GM18508 (cell line): ENCODE measurements around the gene ADAMTS6.

ENCODE experiments used
- ATAC-seq: cut with Tn5 transposase; IDR thresholded peaks from one replicate; pipeline ENCODE4 v1.9.1; 2021; ENCODE audit warnings: moderate number of reproducible peaks; ENCODE audit not compliant: insufficient read depth, unreplicated experiment

The ADAMTS6 gene

GRCh38 chr5:65157906-65158603 is 323.7 kb downstream of the ADAMTS6 start:
- ATAC-seq, result no peak

GRCh38 chr5:65156933-65157332 is 324.8 kb downstream of the ADAMTS6 start:
- ATAC-seq, result no peak

- ATAC-seq, result no peak
Measured at GRCh38 chr5:65152131-65152530, 329.6 kb downstream of the ADAMTS6 start.

- no peak for ATAC-seq
Measured at GRCh38 chr5:65151614-65152013, 330.1 kb downstream of the ADAMTS6 start.

DNA sequence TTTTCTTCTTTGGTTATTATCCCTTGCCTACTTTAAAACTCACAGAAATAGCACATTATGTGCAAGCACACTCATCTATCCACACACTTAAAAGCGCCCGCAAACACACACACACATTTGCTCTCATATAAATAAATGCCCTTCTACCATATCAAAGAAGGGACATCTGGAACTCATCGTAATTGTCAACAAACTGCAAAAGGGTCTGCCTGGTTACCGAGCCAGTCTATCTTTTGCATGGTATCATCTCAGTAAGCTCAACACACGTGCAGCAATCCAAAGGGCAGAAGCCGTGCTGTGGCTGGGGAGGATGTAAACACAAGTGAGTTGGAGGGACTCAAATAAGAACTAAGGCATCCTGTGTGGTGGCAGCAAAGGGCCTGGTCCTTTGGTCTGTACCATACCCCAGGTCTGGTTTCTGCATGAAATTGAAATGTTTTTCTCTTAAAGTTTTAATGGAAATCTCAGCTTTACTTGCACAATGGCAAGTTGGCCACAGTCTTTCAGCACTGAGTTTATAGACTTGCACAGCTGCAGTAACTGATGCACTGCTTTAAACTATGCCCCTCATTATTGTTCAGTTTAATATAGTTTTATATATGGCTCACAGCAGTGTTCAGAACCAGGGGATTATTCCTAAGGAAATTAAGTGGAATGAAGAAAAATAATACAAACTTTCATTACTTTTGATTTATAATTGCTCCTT is 331.0 kb downstream of the ADAMTS6 start:
- no peak for ATAC-seq

DNA sequence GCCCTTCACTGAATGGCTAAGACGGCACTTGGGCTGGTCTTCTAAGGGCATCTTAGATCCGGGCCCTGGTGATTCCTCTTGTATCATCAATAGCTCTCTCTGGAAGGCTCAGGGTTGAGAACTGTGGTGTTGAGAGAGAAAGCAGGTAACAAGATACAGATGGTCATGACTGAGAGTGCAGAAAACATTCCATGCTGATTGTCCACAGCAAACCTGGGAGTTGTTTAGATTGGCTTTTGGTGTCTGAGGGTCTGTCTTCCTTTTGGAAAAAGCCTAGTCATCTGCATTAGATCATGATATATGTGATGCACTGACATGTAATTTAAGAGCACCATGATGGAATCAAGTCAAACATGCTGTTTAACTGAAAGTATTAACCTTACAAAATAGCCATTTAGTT is 331.9 kb downstream of the ADAMTS6 start:
- no peak for ATAC-seq

DNA sequence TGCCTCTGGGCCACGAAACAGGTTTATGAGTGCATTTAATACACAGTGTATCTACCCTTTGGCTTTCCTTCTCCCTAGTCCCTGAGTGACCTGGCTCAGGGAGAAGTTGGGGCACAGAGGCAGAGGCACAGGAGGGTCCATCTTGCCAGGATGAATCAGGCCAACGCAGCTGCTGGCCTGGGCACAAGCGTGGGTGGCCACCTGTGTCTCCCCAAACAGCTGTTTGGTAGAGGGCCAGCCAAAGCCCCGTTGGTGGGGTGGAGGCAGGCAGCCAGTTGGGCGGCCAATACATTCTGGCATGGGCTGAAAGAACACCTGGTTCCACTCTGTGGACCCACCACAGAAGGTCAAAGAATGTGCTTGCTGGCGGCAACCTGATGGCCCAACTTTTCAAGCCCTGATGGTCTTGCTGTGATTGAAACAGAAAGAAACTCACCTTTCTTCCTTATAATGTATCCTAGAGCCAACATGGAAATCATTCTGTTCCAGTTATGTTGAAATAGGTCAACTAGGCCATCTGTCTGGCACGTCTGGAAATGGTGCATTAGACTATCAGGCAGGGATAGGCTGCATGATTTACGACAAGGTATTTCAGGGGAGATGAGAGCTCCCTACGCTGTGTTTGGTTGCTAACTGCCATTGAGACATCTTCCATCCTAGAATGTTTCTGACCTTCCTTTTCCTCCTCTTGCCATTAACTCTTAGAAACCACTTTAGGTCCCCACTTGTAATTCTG is 337.4 kb downstream of the ADAMTS6 start:
- ATAC-seq, result no peak

GRCh38 chr5:65142511-65143011 is 339.2 kb downstream of the ADAMTS6 start:
- no peak for ATAC-seq

DNA sequence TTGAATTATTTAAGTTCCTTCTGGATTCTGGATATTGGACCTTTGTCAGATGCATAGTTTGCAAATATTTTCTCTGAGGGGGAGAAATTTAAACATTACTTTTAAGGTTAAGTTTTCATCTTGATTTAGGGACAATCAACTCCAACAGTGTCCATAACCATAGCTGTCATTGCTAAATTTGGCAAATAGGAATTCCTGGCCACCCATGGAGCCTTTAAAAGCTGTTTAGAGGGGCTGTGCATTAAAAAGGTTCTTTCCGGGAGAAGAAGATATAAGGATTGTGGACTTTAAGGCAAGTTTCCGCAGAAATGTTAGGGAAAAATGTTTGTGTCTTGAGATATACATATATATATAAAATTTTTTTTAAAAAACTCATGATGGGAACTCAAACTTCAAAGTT is 339.7 kb downstream of the ADAMTS6 start:
- no peak for ATAC-seq

DNA sequence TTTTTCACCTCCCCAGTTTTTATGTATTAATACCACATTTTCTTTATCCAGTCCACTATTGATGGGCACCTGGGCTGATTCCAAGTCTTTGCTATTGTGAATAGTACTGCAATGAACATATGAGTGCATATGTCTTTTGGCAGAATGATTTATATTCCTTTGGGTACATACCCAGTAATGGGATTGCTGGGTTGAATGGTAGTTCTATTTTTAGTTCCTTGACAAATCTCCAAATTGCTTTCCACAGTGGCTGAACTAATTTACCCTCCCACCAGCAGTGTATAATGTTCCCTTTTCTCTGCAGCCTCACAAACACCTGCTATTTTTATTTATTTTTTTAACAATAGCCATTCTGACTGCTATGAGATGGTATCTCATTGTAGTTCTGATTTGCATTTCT is 340.2 kb downstream of the ADAMTS6 start:
- no peak for ATAC-seq

- ATAC-seq, result no peak
Measured at GRCh38 chr5:65137631-65138030, 344.1 kb downstream of the ADAMTS6 start.

- no peak for ATAC-seq
Measured at GRCh38 chr5:65133477-65134110, 348.1 kb downstream of the ADAMTS6 start.

DNA sequence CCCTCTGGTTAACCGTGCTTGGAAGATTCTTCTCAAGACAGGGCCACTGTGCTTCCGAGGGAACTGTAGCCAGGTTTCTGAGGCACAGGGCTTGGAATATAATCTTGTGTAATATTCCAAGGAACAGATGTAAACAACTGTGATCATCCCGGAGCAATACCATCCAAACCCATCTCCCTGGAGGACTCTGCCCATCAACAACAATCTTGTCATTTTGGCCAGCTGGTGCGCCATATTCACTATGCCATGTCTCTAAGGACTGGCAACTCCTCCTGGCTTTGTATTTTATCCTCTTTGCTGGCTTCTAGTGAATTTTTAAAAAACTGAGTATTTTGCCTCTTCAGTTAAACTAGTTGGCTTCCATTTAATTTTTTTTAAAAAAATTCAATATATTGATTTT is 349.3 kb downstream of the ADAMTS6 start:
- ATAC-seq, result no peak

DNA sequence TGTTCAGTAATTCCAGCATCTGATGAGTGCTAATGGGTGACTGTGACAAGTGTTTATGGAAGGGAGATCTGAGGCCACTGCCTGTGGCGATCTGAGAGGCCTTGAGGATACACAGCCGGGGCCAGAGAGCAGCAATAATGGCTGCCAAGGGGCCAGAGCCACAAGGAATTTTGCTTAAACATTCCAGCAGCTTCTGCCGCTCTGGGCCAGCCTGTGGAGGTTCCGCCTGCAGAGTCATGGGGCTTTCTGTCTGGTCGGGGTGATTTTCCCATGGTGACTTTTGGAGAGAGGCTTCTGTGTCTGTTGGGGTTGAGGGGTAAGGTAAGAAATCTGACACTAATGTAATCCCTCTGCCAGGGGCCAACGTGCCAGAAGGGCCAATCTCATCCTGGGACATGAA is 353.5 kb downstream of the ADAMTS6 start:
- ATAC-seq, result no peak

DNA sequence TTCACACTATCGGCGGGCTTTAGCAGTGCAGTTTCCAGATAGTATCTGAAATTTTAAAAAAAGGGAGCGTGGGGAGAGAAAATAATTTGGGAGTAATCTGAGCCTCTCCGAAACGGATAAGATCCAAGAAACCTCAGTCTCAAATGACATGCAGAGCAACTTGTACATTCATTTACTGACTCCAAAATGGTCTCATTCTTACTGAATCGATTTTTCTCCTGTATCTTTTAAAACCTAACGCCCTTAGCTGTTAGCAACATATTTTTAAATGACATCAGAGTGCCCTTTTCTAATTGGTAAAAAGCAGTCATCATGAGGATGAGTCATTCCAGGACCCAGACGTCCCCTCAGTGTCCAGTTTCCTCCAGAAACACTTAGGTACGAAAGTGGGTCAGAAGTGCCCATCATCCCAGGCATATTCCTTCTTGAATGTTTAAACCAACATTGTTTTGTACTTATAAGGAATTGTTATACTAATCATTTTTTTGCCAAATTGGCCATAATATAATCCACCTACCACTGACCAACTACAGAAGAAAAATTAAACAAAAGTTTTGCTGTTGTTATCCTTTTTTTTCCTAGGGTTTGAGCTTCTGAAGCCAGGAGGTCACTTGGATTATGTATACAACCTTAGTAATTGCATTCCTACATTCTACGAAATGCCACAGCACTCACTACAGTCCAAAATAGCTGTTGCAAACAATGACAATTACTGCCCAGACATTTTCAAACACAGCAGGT is 354.4 kb downstream of the ADAMTS6 start:
- no peak for ATAC-seq

GRCh38 chr5:65126542-65127069 is 355.1 kb downstream of the ADAMTS6 start:
- ATAC-seq, result no peak

DNA sequence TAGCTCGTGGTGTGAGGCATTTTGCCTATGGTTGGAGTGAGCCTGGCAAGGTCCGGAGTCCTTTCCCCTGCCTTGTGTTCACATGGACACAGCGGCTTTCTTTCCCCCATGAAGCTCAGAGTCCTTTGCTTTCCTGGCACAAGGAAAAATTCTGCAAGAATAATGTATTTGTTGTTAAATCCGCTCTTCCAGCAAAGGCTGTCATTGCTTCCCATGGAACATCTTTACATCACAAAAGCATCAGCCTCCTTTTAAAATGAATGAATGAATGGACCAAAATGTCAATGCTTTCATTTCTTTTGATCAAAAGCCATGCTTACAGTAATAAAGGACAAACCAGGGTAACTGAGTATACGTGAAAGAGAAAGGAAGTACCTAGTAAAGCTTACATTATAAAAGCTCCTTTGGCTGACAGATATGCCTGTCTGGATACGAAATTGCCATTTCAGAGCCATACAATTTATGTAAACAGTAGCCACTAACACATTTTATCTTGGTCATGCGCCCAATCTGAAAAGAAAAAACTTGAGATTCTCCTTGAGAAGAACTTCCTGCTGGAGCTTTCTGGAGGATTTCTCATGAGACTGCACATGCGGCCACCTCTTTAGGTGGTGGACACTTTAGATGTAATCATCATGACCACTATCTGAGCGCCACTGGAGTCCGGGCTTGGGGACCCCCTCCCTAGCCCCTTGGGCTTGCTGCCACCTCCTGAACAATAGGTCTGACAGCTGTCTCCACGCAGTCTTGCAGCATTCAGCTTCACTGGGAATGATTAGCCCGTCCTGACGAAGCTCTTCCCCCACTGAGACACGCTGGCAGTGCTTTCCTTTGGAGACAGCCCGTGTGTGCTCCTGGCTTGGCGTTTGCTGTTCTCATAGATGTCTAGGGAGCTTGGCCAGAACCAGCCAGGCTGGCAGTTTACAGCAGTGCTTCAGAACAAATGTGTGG is 355.9 kb downstream of the ADAMTS6 start:
- ATAC-seq, result no peak

DNA sequence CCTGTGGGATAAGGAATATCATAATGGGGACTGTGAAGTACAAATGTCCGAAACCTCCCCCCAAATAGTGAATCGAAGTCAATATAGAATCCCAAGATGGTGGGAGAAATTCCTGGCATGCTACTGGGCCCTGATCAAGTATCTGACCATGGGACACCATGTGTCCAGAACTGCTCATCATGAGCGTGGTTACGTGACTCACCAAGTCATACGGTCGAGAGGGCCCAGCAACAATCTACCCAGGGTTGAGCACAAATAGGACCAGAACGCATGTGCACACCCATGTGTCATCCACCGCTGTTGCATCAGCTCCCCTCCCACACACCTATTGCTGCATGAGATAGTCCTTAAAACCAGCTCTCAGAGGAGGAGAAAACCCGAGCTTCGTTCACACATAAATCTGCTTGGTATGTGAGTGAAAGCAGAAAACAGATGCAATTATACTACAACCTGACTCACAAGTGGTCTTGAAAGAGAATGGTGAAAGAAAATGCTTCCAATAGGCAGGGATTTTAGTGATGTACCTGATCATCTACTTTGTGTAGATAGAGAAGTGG is 359.8 kb downstream of the ADAMTS6 start:
- ATAC-seq, result no peak
